ENCODE data around the gene IL17A.

DNA sequence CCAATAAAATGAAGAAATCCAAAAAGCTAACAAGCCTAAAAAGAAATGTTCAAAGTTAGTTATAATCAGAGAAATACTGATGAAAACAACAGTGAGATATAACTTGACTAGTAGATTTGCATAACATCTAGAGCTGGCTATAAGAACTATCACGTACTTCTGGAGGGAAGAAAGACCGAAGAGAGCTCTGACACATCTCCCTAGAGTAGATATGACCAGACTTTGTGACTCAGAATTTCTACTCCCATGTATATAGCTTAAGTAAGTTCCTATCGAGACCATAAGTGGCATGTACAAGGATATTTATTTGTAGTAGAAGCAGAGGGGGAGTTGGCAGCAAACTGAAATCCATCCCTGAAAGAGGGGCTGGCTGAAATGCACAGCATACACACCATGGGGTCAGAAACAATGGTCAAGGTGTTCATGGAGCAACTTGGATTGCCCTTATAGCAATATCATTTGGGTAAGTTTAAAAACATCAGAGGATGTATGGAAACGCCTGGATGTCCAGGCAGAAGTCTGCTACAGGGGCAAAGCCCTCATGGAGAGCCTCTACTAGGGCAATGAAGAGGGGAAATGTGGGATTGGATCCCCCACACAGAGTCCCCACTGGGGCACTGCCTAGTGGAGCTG is 25.6 kb upstream of the IL17A start:
- TF ChIP-seq, protein P1, sequence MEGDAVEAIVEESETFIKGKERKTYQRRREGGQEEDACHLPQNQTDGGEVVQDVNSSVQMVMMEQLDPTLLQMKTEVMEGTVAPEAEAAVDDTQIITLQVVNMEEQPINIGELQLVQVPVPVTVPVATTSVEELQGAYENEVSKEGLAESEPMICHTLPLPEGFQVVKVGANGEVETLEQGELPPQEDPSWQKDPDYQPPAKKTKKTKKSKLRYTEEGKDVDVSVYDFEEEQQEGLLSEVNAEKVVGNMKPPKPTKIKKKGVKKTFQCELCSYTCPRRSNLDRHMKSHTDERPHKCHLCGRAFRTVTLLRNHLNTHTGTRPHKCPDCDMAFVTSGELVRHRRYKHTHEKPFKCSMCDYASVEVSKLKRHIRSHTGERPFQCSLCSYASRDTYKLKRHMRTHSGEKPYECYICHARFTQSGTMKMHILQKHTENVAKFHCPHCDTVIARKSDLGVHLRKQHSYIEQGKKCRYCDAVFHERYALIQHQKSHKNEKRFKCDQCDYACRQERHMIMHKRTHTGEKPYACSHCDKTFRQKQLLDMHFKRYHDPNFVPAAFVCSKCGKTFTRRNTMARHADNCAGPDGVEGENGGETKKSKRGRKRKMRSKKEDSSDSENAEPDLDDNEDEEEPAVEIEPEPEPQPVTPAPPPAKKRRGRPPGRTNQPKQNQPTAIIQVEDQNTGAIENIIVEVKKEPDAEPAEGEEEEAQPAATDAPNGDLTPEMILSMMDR (conservative IDR thresholded peaks at IDR 0.05; ENCODE audit: low read depth, low read length) = no peak
- no peak for TF ChIP-seq EZH2 (IDR thresholded peaks at IDR 0.05; ENCODE audit: low read length, unreplicated experiment)
- TF ChIP-seq EZH2phosphoT487 (IDR thresholded peaks at IDR 0.05; ENCODE audit: borderline replicate concordance, low read length) = no peak

Measured in PC-3 (cell line).